Measurements from ENCODE around the gene PTS. TPM values are rescaled to one million over a fixed set of nuclear protein-coding genes. Genes with fewer than 3 reads are reported as not detected.

PTS gene
- total RNA-seq, 2 experiments from 2014 or later, result 82.9 to 86.2 TPM

DNA sequence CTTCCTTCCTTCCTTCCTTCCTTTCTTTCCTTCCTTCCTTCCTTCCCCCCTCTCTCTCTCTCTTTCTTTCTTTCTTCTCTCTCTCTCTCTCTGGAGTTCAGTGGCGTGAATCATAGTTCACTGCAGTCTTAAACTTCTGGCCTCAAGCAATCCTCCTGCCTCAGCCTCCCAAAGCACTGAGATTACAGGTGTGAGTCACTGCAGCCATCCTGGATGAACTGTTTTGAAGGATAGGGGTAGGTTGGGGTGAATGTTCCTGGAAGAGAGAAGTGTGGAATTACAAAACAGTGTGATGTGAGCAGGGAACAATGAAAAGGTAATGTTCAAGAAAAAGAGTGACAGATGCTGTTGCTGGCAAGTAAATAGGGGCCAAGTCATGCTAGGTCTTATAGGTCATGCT, 46.8 kb downstream of the PTS start:
- no peak for TF ChIP-seq CTCF (IDR thresholded peaks at IDR 0.05)
- Histone ChIP-seq H3K4me1 (ENCODE audit: insufficient read depth, low read length) (no peaks in the 10 kb centered on the region), H3K4me3 (ENCODE audit: low read length) (no peak overlapping the region), H3K27ac (ENCODE audit: low read depth in 1 of 2, low read length in 2 of 2) (no peak overlapping the region), H3K9me3 (ENCODE audit: control insufficient read depth in 1 of 2, insufficient read depth in 1 of 2, low read length in 2 of 2) (no peaks in the 10 kb centered on the region), H3K27me3 (ENCODE audit: control insufficient read depth in 1 of 2, insufficient read depth in 2 of 2, low read length in 2 of 2) (no peaks in the 10 kb centered on the region), H3K36me3 (ENCODE audit: insufficient read depth, low read length) (no peaks in the 10 kb centered on the region)
- POLR2A ChIA-PET, result no interaction called here
- no peak for DNase-seq
- CTCF ChIA-PET, result no interaction called here
- H3K4me3 Mint-ChIP-seq, result no peak overlapping the region
- H3K27me3 Mint-ChIP-seq, result no peaks in the 10 kb centered on the region
- H3K36me3 Mint-ChIP-seq (ENCODE audit: low read depth), result no peaks in the 10 kb centered on the region
- no peak for ATAC-seq (ENCODE audit: poor library complexity)
- no peaks in the 10 kb centered on the region for H3K9me3 Mint-ChIP-seq
- intact Hi-C loops (cut with DNase I, micrococcal nuclease), result no loop called here
- H3K4me1 Mint-ChIP-seq (ENCODE audit: low read depth), result no peaks in the 10 kb centered on the region
- no peak overlapping the region for H3K27ac Mint-ChIP-seq

DNA sequence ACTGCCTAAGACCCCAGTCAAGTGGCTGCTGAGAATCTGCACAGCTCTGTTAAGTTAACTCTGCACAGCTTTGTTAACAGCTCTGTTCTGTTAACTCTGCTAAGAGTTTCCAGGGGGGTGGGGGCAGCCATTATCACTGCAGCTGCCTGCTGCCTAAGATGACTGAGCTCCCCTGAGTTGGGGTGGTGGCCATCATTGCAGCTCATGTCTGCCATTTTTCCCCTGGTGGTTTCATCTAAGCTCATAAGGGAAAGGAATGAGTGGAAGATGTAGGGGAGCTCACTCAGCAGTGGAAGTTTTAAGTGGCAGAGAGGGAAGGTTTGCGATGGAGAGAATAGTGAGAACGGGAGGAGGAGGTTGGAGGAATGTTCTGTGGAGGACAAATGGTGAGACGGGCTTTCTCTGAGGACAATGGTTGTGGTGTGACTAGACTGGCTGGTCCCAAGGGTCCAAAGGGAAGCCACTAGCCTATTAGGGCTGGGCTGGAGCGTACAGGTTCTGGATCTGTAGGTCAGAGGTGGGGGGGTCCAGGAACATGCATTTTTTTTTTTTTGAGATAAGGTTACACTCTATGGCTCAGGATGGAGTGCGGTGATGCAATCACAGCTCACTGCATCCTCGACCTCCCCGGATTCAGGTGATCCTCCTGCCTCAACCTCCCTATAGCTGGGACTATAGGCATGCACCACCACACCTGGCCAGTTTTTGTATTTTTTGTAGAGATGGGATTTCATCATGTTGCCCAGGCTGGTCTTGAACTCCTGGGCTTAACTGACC, 48.0 kb downstream of the PTS start:
- Mint-ChIP-seq H3K4me3 (no peak overlapping the region), H3K36me3 (ENCODE audit: low read depth) (no peaks in the 10 kb centered on the region), H3K9me3 (no peaks in the 10 kb centered on the region), H3K27ac (no peak overlapping the region), H3K4me1 (ENCODE audit: low read depth) (no peaks in the 10 kb centered on the region), H3K27me3 (no peaks in the 10 kb centered on the region)
- TF ChIP-seq CTCF (IDR thresholded peaks at IDR 0.05), result no peak
- Histone ChIP-seq H3K9me3 (ENCODE audit: control insufficient read depth in 1 of 2, insufficient read depth in 1 of 2, low read length in 2 of 2) (no peaks in the 10 kb centered on the region), H3K36me3 (ENCODE audit: insufficient read depth, low read length) (no peaks in the 10 kb centered on the region), H3K4me1 (ENCODE audit: insufficient read depth, low read length) (no peaks in the 10 kb centered on the region), H3K27me3 (ENCODE audit: control insufficient read depth in 1 of 2, insufficient read depth in 2 of 2, low read length in 2 of 2) (no peaks in the 10 kb centered on the region), H3K4me3 (ENCODE audit: low read length) (no peak overlapping the region), H3K27ac (ENCODE audit: low read depth in 1 of 2, low read length in 2 of 2) (no peak overlapping the region)
- ChIA-PET POLR2A (no interaction called here), CTCF (no interaction called here)
- ATAC-seq (ENCODE audit: poor library complexity), result no peak
- DNase-seq, result no peak
- intact Hi-C loops (cut with DNase I, micrococcal nuclease), result no loop called here

DNA sequence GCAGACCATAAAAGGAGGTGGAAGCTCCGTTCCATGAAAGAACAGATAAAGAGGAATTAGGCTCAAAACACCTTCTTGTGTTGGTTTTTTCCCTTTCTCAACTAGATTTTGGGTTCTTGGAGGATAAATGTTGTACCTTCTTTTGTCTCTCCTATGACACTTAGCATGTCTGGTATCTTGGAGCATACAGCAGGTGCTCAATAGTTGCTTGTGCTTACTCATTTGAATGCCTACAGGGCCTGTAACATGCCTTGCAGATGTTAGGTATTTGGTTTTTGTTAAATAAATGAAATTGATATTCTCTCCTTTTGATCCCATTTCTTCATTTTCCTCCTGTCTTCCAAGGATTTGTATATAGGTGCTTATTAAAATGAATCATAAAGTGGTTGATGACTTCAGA, 50.8 kb downstream of the PTS start:
- ChIA-PET POLR2A (no interaction called here), CTCF (no interaction called here)
- H3K27ac Mint-ChIP-seq, result no peak overlapping the region
- H3K9me3 ChIP-seq (ENCODE audit: control insufficient read depth in 1 of 2, insufficient read depth in 1 of 2, low read length in 2 of 2), result no peaks in the 10 kb centered on the region
- peaks cover 22% of the 10 kb centered on the region for H3K4me1 ChIP-seq (ENCODE audit: insufficient read depth, low read length)
- no peaks in the 10 kb centered on the region for H3K36me3 Mint-ChIP-seq (ENCODE audit: low read depth)
- H3K27ac ChIP-seq (ENCODE audit: low read depth in 1 of 2, low read length in 2 of 2), result no peak overlapping the region
- no peaks in the 10 kb centered on the region for H3K9me3 Mint-ChIP-seq
- TF ChIP-seq CTCF (IDR thresholded peaks at IDR 0.05), result no peak
- H3K4me3 ChIP-seq (ENCODE audit: low read length), result no peak overlapping the region
- H3K27me3 ChIP-seq (ENCODE audit: control insufficient read depth in 1 of 2, insufficient read depth in 2 of 2, low read length in 2 of 2), result no peaks in the 10 kb centered on the region
- no peak overlapping the region for H3K4me3 Mint-ChIP-seq
- no peaks in the 10 kb centered on the region for H3K27me3 Mint-ChIP-seq
- intact Hi-C loops (cut with DNase I, micrococcal nuclease), result no loop called here
- no peak for ATAC-seq (ENCODE audit: poor library complexity)
- no peak for DNase-seq
- H3K4me1 Mint-ChIP-seq (ENCODE audit: low read depth), result peaks cover 13% of the 10 kb centered on the region
- no peaks in the 10 kb centered on the region for H3K36me3 ChIP-seq (ENCODE audit: insufficient read depth, low read length)

Measured in CD4-positive, alpha-beta T cell (primary cell).